22Rv1 (cell line): ENCODE data around the gene GHRHR.

Experiments used
- ZFX ChIP-seq: fragments of 450-650 bp; IDR thresholded peaks from 2 replicates; pipeline ENCODE4 v1.6.1; 2017; ENCODE audit warnings: antibody characterized with exemption, borderline replicate concordance
- TF ChIP-seq, protein P1 (sequence below): fragments of 450-650 bp; IDR thresholded peaks from 2 replicates; pipeline ENCODE4 v1.5.1; 2017; ENCODE audit warnings: mild to moderate bottlenecking

DNA sequence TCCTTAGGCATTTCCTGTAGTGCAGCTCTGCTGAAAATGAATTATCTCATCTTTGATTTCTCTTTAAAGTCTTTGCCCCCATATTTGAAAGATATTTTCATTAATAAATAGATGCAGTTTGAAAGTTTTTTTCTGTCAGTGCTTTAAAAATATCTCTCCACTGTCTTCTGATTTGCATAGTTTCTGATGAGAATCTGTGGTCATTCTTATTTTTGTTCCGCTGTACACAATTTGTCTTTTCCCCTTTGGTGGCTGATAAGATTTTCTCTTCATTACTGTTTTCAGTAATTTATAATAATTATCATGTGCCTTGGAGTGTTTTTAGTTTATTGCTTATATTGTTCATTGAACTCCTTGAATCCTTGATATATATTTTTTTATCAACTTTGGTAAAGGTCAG is 7.0 kb upstream of the GHRHR start:
- TF ChIP-seq, protein P1, sequence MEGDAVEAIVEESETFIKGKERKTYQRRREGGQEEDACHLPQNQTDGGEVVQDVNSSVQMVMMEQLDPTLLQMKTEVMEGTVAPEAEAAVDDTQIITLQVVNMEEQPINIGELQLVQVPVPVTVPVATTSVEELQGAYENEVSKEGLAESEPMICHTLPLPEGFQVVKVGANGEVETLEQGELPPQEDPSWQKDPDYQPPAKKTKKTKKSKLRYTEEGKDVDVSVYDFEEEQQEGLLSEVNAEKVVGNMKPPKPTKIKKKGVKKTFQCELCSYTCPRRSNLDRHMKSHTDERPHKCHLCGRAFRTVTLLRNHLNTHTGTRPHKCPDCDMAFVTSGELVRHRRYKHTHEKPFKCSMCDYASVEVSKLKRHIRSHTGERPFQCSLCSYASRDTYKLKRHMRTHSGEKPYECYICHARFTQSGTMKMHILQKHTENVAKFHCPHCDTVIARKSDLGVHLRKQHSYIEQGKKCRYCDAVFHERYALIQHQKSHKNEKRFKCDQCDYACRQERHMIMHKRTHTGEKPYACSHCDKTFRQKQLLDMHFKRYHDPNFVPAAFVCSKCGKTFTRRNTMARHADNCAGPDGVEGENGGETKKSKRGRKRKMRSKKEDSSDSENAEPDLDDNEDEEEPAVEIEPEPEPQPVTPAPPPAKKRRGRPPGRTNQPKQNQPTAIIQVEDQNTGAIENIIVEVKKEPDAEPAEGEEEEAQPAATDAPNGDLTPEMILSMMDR: no peak
- TF ChIP-seq ZFX: no peak
